Stimulated activated CD8-positive, alpha-beta memory T cell treated with anti-CD3 and anti-CD28 coated beads, Interleukin-15, amount 100 ng/mL, for 48 hours (primary cell): ENCODE results near the gene MIEF1.

Experiments used
- DNase-seq, 2 donors: peaks; one replicate each; pipeline ENCODE4 v3.0.0-alpha.2; 2020; ENCODE audit warnings: low read depth in 2 of 2

The MIEF1 gene

DNA sequence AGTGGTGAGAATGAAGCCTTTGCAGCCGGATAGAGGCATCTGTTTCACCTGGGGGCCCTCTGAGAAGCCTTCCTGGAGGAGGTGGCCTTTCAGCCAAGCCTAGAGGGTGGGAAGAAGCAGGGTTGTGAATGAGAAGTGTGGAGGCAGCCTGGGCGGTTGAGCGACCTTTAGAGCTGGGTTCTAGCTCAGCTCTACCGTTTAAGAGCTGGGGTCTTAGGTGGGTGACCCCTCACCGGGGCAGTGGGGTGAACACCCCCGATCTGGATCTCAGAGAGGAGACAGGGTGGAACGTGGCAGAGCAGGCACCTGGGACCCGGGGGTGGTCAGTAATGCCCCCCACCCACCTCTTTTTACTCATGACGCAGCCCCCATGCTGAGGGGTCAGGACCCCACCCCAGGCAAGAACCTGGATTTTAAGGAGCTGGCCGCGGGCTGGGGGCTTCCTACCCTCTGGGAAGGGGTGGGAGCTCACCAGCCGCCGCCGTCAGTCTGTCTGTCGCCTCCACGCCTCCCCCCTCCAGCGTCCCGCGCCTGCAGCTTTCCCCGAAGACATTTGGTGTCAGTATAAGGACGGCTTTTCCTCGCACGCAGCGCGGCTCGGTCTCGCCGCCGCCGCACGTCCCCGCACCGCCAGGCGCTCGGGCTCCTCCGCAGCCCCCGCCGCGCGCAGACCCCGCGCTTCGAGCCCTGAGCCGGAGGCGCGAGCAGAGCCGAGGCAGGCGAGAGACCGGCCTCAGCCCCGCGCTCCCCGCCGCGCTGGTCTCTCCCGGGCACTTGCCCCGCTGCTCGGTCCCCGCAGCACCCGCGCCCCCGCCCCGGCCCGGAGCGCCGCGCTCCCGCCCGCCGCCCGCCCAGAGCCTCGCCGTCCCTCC lies 55.1 kb downstream of the MIEF1 start:
- no peak for DNase-seq

GRCh38 chr22:39558254-39558727 lies 56.2 kb downstream of the MIEF1 start:
- no peak for DNase-seq

DNA sequence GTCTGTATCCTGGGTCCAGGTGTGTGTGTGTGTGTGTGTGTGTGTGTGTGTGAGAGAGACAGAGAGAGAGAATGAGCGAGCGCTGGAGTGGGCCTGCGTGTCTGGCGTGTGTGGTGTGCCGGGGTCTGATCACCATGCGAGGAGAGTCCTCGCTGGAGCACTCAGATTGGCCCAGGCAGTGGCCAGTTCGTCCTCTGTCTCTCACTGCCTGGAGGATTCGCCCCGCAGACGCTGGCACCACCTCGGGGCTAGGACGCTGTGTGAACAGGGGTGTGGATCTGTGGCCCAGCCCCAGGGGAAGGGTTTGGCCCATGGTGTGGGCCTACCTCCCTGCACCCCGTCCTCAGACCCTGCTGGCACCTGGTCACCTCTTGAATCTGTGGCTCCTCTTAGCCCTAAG lies 56.9 kb downstream of the MIEF1 start:
- DNase-seq = no peak

DNA sequence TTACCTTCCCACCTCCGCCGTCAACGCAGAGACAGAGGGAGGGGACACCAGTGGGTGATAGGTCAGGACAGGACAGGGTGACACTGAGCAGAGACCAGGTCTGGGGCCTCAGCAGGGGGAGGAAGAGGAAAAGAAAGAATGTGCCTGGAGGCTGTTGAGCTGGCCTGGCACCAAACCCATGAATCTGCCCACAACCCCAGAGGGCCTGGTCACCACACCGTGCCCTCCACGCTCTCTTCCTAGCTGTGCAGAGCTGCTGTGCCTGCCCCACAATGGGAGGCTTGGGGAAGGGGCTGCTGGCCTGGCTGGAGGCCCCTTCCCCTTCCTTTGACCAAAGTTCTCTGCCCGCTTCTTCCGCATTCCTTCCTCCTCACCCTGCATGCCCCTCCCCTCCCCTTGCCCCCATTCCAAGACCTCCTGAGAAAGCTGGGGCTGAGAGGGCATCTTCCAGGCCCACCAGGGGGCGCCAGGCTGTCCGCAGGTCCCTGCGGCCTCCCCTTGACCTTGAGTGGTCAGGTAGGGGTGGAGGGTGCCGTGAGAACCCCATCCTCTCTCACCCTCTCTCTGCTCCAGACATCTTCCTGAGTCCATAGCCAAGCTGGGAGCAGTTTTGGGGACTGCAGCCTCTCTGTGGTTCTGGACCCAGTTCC lies 57.5 kb downstream of the MIEF1 start:
- no peak for DNase-seq

DNA sequence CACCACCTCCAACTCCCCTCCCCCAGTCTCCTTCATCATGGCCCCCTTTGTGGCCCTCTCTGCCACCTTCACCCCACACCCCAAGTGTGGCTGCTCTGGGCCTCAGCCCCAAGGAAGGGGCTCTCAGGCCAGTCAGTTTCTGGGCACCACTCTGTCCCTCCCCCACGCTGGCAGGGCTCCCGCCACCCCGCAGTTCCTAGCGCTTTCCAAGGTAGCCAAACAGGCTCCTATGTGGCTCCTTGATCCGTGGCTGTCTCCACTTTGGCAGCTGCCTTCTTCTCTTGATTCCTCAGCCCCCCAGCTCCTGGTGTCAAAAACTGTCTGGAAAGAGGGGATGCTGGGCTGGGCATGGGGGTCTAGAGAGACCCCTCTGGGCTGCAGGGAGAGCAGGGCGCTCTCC lies 58.0 kb downstream of the MIEF1 start:
- DNase-seq = no peak

- no peak for DNase-seq
Observed at GRCh38 chr22:39562839-39563489, 60.9 kb downstream of the MIEF1 start.

GRCh38 chr22:39563571-39564428 lies 61.7 kb downstream of the MIEF1 start:
- DNase-seq = no peak

GRCh38 chr22:39565414-39565944 lies 63.4 kb downstream of the MIEF1 start:
- no peak for DNase-seq

DNA sequence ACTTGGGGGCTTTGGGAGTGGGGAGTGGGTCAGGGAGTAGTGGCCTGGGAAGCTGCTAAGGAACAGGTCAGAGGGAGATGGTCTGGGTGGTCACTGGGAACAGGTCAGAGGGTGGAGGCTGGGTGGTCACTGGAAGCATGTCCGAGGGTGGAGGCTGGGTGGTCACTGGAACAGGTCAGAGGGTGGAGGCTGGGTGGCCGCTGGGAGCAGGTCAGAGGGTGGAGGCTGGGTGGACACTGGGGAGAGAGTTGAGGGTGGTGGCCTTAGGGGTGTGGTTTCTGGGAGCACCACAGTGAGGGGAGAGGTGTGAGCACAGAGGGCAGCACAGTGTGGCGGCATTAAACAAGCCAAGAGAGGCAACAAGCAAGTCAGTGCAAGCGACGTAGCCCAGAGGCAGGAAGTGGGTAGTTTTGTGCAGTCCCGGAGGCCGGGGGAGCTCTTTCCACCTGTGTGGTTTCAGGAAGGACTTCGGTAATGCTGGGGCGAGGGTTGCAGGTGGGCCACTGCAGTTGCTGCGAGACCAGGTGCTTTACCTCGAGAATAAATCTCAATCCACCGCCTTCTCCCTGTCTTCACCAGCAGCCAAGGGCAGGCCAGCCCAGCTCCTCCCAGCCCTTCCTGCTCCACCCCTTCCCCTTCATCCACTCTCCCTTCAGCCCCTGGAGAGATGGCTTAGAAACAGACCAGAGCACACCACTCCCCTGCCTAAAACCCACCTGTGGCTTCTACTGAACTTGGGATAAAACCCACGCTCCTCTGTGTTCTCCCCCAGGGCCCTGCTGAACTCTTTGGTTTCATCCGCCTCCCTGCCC lies 65.3 kb downstream of the MIEF1 start:
- no peak for DNase-seq
